Epithelial cell of prostate (primary cell): ENCODE measurements around the gene ITGA3.
"Not testable (repeated sequence)": the region's sequence is repeated elsewhere in the genome, so short reads cannot be mapped to it uniquely, and the experiment has no call there.

ENCODE experiments used
- DNase-seq: peaks from one replicate; pipeline ENCODE4 v3.0.0-alpha.2; 2011; ENCODE audit warnings: low read depth, low spot score
- H3K27ac ChIP-seq: fragments of 450-650 bp; 2 replicates; pipeline ENCODE4 v1.5.1; 2017; ENCODE audit warnings: mild to moderate bottlenecking

The ITGA3 gene

DNA sequence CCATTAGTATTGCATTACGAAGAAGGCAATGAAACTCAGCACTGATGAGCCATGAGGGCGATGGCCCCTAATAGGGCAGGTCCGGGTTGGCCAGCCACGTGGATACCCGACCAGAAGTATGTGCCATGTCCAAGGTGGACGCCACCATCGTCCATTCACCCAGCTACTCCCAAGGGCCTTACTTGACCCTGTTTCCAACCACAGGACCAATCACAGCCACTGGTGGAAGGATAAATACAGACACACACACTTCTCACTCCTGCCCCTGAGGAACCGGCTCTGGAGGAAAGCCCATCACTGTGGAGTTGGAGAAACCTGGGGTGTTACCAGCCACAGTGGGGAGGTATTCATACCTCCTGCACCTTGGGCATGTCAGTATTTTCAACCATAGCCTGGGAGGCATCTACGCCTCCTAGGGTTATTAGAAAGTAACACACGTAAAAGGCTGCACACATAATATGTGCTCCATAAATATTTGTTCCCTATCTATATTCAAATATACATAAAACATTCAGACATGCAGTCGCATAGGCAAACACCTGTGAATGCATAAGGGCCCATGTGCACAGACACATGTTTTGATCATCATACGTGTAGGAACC, 5.4 kb upstream of the ITGA3 start:
- H3K27ac ChIP-seq: peak overlapping the region; percentile 100
- DNase-seq: no peak

DNA sequence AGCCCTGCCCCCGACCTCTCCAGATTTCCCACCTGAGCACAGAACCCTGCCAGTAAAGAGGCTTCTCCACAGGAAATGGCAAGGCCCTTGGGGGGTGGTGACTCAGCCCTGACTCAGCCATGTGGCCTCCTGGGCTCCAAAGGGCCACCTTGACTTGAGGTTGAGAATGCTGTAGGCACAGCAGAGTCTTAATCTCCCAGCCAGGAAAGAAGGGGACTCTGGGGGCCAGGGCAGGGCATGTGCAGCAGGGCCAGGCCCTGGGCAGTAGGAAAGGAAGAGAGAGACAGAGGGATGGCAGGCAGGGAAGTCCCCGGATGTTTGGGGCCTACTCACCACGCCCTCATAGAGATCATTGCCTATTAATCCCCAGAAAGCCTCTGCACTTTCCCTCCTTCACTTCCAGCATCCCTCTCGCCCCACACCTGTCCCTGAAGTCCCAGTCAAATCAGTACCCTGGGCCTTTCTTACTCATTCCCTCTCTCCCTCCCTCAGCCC, 4.8 kb upstream of the ITGA3 start:
- peak overlapping the region; percentile 100 for H3K27ac ChIP-seq
- no peak for DNase-seq

DNA sequence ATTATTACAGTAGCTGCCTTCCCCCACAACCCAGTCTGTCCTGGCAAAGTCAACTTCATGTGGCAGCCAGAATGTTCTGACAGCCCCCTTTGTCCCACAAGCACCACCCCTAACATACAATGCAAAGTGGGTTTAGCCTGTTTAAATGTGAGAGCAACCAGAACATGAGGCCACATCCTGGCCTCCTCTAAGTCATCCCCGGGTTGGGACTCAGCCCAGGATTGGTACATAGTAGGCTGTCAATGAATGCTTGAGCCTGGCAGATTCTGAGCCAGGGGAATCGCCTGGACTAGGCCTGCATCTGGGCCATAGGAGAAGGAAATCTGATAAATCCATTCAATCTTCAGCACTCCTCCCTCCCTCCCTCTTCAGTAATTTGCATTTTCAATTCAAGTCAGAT, 4.3 kb upstream of the ITGA3 start:
- H3K27ac ChIP-seq: peak overlapping the region; percentile 100
- DNase-seq: no peak

DNA sequence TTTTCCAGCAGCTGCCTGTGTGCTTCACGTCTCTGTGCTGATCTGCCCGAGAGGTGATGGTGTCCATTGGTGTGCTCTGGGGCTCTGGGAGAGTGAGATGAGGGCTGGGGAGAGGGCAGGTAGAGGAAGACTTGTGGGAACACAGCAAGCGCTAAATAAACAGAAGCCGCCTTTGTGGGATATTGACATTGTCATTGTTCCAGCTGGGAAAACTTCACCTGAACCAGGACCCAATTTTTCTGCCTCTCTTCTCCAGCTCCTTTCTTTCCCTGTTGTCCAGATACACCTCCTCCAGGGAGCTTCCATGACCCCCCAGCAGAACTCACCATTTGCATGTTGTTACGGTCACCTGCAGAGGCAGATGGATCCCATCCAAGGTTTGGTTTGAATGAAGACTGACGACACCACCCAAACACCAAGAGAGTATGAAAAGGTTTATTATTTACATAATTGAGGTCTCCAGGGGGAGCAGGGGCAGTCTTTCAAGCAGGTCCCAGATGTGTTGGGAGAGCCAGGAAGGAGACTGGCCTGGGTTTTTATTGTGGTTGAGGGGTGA, 3.6 kb upstream of the ITGA3 start:
- DNase-seq: no peak
- H3K27ac ChIP-seq: peak overlapping the region; percentile 100

DNA sequence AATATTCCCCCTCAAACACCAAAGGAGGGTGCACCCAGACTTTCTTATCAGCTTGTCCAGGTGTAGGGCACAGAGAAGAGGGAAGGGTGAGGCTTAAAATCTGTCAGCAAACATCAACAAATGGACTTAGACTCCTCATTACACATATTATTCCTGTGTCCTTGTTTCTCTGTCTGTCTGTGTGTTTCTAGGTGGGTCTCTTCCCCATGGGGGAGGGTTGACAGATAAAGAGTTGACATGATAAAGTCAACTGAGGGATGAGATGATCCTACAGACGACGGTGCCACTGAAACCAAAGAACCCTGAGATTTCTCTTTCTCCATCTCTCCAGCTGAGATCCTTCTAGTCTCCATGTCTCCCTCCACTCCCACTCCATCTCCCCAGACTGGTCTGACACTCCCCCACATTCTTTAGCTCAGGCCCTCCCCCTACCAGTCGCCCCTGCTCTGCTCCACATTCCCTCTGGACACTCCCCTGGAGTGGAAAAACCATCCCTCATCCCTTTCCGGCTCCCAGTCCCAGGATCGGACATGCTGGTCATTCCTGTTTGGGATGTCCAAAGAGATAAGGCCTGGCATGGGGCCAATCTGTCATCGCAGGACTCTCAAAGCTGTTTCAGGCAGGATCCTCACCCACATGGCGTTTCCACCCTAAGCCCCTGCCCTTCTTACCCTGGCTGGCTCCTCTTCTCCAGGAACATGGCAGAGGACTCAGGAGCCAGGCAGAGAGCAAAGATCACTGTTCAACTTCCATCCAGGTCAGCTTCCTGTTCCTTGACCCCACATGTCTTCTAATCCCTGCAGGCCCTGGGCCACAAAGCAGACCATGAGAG, 2.9 kb upstream of the ITGA3 start:
- no peak for DNase-seq
- peak overlapping the region; percentile 100 for H3K27ac ChIP-seq

DNA sequence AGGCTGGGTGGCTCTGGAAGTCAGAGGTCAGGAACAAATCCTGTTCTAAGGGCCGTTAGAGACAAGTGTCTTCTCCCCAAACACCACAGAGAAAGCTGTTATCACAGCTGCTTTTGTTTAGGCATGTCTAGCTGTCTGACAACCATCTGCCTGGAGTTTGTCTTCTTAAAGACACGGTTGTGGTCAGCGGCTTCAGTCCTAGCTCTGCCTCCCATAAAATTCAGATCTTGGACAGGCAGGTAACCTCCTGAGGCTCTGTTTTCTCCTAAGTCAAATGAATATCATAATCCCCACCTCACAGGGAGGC, 2.3 kb upstream of the ITGA3 start:
- peak overlapping the region; percentile 100 for H3K27ac ChIP-seq
- DNase-seq: no peak

DNA sequence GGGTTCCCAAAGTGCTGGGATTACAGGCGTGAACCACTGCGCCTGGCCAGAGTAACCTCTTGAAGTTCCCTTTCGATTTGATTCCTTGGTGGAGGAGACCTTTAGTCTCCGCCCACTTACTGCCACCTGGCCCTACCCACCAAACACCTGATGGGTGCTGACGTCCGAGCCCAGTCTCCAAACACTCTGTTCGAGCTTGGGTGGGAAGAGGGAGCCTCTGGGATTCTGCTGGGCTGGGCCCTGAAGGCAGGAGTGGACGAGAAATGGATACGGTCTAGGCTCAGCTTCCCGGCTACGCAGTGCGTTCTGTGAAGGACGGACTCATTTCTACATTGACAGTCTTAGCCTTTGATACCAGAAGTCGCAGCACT, 870 bp upstream of the ITGA3 start:
- H3K27ac ChIP-seq: peak overlapping the region; percentile 100
- DNase-seq: peak; percentile 76

DNA sequence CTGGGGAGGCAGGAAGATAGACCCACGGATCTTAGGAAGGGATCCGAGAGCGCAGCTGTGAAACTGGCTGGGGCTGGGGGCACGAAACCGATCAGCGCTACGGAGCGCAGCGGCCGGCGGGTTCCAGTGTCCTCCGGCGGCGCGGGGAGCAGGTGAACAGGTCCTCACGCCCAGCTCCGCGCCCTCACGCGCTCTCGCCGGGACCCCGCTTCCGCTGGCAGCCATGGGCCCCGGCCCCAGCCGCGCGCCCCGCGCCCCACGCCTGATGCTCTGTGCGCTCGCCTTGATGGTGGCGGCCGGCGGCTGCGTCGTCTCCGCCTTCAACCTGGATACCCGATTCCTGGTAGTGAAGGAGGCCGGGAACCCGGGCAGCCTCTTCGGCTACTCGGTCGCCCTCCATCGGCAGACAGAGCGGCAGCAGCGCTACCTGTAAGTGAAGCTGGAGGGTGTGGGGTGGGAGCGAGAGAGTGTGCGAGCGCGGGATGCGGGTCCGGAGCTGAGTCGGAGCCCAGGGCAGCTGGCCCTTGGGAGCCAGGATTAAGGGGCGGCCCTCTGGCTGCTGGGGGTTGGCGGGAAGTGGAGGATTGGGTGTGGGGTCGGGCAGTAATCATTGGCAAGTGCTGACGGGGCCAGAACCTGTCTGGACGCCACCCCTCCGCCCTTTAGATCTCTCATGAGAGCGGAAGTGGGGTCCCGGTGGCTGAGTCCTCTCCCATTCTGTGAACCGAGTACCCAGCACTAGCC, 479 bp downstream of the ITGA3 start:
- H3K27ac ChIP-seq: peak overlapping the region; percentile 100
- DNase-seq: no peak

DNA sequence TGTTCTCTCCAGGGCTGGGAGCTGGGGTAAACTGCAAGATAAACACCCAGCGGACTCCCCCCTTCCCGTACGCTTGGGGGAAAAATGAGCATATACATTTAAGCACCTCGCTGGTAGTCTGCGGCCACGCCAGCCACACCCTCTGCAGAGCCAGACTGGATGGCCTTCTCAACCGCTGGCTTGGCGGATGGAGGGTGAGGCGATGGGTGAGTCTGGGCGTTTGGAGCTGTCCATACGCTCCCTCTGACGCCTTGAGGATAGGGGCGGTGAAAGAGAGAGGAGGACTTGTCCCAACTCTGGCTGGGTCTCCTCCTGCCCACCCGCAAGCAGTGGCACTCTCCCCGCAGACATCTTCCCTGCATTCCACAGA, 1.0 kb downstream of the ITGA3 start:
- DNase-seq: no peak
- peak overlapping the region; percentile 100 for H3K27ac ChIP-seq

DNA sequence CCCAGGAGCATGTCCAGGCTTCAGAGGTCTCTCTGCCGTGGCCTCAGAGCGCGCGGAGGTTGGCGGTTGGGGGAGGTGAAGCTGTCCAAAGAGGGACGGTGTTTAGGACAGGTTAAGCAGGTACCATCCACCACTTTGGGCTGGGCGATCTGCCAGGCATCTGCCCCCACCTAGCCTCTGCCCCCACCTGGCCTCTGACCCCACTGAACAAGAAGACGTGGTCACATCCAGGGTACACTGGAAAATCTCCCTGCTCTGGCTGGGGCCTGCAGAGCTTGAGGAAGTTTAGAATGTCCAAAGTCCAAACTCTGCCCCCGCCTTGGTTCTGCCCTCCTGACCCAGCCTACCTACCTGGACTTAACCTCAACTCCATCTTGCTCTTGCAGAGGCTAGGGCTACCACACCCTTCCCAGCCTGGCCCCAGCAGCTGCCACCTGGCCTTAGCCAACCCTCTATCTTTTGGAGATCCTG, 1.6 kb downstream of the ITGA3 start:
- no peak for DNase-seq

DNA sequence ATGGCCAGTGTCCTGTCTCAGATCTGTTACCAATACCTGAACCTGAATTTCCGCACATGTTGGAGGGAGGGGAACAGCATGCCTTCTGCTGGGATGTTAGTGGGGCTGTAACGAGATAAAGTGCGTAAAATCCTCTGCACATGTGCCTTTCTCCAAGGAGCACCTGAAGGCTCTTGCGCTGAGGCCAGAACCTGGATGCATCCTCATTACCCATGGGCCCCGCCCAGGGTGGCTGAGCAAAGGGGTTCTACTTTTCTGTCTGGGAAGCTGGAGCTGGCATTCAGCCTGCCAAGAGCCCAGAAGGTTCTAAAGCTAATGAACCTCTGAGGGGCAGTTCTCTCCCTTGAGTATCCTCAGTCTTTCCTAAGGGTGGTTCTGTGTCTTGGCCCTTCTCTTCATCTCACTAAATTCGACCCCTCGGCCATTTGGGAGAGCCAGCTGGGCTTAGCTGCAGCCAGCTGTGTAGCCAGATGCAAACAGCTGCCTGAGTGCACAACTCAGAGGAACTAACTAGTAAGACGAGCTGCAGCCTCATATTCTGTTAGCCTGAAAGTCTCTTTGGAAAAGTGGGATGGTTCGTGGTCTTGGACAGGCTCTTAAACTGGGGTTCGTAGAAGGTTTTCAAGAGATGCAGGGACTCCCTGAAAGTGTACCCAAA, 2.5 kb downstream of the ITGA3 start:
- peak overlapping the region; percentile 100 for H3K27ac ChIP-seq
- no peak for DNase-seq

More for the DNA sequence above, 1.6 kb downstream of the ITGA3 start:
- peak overlapping the region; percentile 100 for H3K27ac ChIP-seq

DNA sequence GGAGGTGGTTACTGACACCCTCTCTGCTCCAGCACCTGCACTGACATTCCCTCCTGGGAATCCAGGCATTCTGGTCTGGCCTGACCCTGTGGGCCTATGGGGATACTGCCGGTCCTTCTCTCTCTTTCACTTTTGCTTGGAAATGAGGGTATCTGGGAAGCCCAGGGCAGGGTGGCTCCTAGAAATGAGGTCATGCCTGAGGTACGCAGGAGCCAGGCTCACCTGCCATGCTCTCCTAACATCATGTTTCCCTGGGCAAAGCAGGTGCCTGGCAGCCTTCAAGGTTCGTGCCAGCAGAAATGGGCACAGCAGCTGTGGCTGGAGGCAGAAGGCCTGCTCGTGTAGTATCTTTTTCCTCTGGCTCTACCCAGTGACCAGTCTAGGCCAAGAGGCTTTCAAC, 3.3 kb downstream of the ITGA3 start:
- H3K27ac ChIP-seq: peak overlapping the region; percentile 100
- DNase-seq: no peak

DNA sequence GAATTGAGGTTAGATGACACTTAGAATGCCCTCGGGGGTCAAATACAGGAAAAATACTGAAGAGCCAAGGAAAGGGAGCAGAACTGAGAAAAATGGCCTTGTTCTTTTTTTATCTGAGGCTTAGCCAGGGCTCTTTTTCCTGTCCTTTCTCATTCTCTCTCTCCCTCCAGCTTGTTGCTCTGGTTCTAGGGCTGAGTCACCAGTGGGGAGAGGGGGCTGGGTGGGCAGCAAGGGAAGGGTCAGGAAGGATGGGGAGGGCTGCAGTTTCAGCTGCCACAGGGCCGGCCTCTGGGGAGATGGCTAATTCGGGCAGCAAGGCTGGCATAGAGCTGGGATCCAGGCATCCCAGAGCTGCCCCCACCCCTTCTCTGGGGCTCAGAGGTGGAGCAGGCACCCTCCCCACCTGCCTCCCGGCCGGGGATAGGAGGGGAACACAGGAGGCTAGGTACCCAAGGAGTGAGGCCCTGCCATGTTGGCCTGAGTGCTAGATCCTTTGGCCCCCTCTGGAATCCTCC, 3.9 kb downstream of the ITGA3 start:
- peak overlapping the region; percentile 100 for H3K27ac ChIP-seq
- no peak for DNase-seq

DNA sequence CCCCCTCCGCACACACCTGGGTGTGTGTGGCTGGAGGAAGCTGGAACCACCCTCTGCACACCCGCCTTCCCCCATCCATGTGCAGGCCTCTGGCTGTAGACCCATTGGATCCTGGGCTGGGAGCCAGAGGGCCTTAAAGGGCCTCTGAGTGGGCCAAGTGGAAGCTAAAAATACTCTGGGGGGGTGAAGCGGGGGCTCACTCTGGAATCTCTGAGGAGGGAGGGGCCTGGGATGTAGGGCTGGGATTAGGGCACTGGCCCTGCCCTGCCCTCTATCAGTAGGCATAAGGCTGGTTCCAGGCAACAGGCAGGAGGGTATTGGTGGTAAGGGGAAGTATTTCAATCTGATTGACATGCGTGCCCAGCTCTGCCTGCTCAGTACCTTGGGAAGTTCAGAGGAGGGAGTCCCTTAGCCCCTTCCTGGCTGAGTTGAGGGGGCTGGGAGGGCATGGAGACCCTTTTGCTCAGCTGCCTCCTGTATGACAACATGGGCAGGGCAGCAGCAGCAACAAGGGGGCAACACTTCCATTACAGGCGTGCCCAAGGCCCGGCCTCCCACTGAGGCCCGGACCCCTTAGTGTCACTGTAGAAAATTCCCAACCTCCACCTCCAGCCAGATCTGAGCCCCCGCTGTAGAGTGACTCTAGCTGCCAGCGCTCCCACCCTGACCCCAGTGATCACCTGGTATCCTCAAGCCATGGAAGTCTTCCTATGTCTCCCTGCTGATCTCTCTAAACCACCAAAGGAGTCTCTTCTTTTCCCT, 5.2 kb downstream of the ITGA3 start:
- DNase-seq: no peak
- peak overlapping the region; percentile 100 for H3K27ac ChIP-seq

DNA sequence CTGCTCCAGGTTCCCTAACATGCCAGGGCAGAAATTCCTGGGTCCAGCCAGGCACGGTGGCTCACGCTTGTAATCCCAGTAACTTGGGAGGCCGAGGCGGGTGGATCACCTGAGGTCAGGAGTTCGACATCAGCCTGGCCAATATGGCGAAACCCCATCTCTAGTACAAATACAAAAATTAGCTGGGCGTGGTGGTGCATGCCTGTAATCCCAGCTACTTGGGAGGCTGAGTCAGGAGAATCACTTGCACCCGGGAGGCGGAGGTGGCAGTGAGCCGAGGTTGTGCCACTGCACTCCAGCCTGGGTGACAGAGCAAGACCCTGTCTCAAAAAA, 5.8 kb downstream of the ITGA3 start:
- not testable (repeated sequence) for DNase-seq
- peak overlapping the region; percentile 100 for H3K27ac ChIP-seq

DNA sequence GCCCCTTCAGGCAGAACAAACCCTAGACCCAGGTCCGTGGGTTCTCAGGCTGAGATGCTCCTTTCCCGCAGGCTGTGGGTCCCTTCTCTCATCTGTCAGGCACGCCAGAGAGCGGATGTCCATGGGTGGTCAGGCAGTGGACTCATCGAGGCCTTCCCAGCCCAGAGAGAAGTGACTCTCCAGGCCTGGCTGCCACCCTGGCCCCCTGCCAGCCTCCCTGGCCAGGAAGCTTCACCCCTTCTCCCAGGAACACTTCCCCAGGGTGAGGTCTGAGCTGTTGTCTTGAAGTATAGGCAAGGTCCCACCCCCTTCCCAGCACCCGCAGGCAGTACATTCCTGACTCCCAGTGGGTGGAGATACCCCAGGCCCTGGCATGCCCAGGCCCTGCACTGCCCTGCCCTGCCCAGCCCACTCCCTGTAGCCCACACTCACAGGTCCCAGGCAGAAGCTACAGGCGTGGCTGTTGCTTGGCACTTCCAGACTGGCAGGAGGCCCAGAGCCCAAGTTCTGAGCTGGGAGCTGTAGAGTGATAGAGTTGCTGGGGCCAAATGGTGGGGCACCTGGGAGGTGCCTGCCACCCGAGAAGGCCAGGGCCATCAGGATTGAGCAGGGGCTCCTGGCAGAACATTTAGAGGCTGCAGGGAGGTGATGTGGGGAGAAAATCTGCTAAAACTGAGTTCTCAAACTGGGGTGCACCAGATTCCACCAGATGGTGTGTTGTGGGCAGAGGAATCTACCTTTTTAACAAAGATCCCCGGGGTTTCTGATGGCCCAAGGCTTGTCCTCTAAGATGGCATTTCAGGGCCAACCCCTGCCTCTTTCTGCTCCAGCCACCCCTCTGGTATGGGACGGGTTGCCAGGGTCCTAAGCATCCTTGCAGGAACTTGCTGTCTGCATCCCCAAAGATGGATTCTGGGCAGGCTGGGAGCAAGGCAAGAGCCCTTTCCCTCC, 6.7 kb downstream of the ITGA3 start:
- peak overlapping the region; percentile 100 for H3K27ac ChIP-seq

DNA sequence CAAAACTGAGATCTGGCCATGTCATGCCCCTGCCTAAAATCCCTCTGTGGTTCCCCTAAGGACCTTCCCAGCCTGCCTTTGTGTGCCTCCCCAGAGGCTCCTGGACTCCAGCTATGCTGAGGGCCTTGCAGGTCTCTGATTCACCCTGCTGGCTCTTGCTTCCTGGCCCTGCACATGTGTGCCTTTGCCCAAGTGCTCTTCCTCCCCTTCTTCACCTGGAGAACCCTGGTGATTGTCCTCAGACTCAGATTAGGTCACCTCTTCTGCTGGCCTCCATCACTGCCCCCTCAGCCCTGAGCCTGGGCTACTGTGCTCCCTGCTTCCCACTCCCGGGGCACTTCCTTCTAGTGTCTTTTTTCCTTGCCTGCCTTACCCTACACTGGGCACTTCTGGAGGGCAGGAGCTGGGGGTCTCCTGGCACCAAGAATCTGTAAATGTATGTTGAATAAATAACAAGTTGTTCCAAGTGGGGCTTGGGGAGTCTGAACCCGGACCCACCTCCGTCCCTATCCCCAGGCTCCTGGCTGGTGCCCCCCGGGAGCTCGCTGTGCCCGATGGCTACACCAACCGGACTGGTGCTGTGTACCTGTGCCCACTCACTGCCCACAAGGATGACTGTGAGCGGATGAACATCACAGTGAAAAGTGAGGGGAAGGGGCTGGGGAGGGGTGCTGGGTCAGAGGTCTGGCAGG, 7.8 kb downstream of the ITGA3 start:
- DNase-seq: no peak
- peak overlapping the region; percentile 100 for H3K27ac ChIP-seq

More for the DNA sequence above, 6.7 kb downstream of the ITGA3 start:
- peak; percentile 98 for DNase-seq
